ENCODE data around the gene VRK1.
"Not testable (repeated sequence)": the region's sequence is repeated elsewhere in the genome, so short reads cannot be mapped to it uniquely, and the experiment has no call there.

The VRK1 gene

DNA sequence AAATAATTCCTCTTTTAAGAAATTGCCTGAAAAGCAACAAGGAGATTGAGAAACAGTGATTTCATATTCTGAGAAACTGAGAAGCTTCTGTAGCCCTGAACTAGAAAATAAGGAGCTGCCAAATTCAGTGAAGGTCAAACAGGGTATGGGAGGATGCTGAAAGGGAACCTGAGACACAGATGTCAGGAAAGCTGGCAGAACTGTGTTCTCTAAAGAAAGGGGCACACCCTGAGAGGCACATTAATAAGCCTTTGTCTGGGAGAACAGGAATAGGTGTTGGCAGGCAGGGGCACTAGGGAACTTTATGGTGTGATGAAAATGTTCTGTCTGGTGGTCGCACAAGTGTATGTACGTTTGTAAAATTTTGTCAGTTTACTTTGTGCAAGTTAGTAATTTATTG is 29.6 kb downstream of the VRK1 start:
- DNase-seq (ENCODE audit: low read depth) = no peak

DNA sequence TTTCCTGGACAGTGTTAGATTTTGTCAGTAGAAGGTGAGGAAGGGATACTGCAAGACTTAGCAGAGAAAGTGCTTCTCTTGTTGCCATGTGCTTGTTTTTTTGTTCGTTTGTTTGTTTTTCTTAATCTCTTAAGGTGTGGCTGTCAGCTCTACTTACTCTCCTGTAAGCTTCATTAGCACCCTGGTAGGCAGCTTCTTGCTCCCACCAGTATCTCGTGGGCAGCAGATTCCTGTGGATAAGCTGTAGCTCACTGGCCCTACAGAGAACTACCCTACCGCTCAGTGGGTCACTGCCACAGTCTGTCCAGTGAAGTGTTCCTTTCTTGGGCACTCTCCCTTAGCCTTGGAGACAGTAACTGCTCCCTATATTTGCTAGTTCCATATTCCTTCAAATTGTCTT is 30.1 kb downstream of the VRK1 start:
- DNase-seq (ENCODE audit: low read depth) = no peak

DNA sequence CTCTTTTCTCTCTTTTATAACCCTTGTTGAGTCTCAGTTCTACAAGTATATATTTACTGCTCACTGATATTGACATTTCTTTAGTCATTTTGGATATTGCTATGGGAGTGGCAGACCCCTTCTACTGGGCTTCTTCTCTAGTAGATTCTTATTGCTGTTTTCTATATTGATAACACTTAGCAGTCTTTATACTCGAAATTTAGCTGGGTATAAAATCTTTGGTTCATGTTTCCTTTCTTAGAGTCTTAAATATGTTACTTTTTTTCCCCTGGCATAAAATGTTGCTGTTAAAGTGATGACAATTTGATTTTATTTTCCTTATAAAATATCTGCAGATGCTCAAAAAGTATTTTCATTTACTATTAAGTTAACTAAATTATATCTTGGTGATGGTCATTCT is 32.6 kb downstream of the VRK1 start:
- no peak for DNase-seq (ENCODE audit: low read depth)

DNA sequence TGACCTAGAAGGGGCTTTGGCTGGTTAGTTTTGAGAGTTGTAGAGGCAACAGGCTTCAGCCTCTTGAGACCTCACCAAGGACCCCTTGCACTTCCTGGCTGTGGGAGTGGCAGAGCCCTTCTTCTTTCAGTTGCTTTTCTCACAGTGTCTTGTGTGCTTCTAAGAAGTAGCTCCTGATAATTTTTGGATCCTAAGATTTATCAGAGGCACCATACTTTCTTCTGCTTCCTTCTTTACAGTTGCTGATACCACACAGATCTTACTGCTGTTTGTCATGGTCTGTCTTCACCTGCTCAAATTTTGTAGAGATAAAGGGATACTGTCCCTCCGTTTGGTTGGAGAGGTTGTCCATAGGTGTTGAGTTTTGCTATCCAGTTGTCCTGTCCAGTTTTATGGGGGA is 33.8 kb downstream of the VRK1 start:
- DNase-seq (ENCODE audit: low read depth) = no peak

DNA sequence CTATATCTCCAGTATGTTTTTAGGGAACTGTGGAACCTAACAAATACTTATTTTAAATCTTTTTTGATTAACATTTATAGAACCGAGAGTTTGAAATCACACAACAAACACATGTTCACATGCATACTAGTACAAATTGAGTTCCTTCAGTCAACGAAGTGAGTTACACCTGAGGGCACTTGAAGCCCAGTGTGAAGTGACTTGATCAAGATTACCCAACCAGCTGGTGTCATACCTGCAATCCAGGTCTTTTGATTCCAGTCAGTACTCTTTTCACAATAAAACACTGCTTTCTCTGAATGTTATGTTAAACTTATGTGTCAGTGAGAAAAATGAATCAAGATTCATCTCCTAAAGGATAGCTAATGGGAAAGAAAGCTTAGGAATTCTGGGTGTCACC is 35.2 kb downstream of the VRK1 start:
- no peak for DNase-seq (ENCODE audit: low read depth)

DNA sequence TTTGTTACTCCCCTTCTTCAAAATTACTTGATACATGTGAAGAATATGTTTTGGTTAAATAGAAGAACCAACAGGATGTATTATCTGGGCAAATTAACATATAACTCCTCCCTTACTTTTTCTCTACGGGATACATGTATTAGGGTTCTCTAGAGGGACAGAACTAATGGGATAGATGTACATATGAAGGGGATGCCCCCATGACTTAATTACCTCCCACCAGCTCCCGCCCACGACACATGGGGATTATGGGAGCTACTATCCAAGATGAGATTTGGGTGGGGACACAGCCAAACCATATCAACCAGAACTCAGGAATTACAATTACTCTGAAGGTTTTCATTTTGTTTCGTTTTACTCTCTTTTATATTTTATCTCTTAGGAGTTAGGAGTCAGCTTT is 41.3 kb downstream of the VRK1 start:
- DNase-seq (ENCODE audit: low read depth) = no peak

DNA sequence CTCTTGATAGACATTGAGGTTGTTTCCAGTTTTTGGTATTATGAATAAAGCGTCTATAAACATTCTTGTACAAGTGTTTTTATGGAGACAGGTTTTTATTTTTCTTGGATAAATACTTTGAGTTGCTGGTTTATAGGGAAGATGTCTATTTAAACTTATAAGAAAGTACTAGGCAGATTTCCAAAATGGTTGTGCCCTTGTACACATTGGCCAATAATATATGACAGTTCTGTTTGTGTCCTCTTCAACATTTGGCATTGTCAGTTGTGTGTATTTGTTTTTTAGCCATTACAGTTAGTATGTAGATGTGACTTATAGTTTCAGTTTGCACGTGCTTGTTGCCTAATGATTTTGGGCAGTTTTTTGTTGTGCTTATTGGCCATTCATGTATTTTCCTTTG is 42.1 kb downstream of the VRK1 start:
- no peak for DNase-seq (ENCODE audit: low read depth)

DNA sequence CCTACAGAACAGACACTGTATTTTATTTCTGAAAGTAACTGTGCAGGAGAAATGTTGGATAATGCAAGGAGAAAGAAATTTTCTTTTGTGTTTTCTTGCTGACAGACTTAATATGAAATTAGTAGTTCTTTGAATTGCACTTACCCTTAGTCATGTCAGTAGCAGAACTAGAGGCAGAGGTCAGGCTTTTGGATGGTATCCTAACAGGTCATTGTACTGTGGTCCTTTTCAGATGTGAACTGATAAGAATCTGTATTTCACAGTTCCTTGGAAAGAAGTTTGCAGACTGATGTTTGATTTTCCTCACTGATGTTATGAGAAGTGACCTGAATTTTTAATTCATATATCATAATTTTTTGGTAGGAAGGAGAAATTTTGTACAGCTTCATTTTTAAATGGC is 46.0 kb downstream of the VRK1 start:
- DNase-seq (ENCODE audit: low read depth) = no peak

DNA sequence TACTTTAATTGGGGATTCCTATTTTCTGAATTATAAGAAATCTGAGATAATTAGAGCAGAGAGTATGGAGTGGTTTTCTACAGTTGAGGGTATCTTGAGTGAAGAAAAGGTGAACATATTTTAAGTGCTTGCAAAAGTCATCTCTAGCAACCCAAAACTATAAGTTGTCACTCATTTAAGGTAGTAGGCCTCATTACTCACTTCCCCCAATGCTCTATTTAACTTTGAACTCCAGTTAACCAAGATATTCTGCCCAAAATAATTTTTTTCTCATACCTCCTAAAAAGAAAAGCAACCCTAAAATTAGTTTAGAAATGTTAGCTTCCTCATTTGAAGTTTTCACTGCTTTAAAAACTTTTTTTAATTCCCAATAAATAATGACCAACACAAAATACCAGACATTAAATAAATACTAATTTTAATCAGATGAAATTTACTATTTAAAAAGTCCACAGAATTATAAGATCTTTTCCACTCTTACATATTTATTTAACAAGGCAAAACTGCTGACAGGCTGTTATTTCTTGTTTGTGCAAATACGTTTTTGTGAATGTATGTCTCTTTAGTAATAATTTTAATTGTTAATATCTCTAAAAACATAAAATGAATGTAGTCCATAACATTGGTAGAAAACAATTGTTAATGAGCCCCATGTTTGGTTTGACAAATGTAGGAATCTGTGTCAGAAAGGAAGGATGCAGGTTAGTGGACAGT is 47.8 kb downstream of the VRK1 start:
- no peak for DNase-seq (ENCODE audit: low read depth)

DNA sequence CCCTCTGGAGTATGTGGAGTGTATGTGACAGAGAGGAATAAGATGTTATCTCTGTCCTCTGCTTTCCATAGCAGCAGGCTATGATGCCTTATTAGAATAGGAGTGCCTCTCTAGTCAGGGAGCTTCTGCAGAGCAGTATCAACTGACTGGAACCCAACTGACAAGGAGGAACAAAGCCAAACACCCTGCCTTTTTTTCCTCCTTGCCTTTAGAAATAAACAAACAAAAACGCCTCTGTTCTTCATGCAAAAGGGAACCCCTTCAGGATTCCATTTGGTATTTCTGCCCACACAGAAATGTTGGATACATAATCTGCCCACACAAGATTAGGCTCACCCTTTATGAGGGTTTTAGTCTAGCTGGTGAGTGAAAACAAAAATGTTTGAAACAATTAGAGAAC is 50.3 kb downstream of the VRK1 start:
- no peak for DNase-seq (ENCODE audit: low read depth)

DNA sequence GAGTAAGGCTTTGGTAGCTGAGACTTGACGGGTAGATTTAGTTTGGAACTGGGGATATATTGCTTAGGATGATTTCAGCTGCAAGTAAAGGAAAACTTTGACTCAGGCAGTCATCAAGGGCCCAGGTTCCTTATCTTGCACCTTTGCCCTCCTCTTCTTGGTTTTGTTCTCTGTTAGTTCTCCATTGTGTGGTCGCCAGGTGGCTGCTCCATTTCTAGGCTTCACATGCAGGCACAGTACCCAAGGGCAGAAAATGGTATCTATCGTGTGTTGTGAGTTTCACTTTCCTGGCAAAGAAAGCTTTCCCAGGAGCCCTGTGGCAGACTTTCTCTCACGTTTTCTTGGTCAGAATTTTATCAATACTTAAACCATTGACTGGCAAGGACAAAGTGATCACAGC is 50.8 kb downstream of the VRK1 start:
- no peak for DNase-seq (ENCODE audit: low read depth)

DNA sequence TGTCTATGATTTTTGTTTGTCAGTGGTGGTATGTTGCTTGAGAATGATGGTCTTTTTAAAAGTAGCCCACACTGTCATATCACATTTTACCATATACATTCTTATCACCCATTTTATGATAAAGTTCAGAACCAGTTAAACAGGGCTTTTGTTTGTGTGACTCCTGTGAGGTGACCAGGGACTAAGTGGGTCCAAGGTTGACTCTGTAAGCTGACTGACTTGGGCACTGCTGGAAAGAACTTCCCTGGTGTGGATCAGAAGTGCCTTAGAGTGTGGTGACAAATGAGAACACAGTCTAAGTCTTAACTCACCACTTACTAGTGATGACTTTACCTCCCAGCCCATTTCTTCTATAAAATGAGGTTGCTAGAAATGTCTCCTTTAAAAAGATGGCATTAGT is 52.6 kb downstream of the VRK1 start:
- no peak for DNase-seq (ENCODE audit: low read depth)

DNA sequence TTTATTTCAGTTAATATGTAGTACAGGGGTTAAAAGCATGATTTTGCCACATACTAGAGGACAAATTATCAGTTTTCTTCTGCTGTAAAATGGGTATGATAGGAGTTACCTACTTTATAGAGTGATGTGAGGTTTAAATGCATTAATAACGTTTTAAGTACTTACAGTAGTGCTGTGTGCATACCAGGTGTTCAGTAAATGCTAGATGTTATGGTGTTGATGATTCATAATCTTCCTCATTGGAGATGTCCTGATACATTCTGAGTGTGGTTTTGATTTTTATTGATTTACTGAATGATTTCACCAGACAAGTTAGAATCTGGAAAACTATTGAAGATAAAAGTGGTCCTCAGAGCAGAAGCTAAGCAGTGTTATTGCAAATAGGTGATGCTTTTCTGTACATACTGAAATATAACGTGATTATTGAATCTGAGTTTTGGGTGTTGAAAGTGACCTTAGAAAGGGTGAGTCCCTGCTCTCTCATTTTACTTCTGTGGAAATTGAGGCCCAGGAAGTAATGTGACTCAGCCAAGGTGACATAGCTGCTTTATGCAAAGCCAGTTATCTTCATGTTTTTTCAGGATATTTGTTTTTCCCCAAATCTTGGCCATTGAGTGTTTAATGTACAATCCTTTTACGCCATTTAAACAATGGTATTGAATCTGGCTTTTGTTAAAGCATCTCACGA is 54.7 kb downstream of the VRK1 start:
- no peak for DNase-seq (ENCODE audit: low read depth)

DNA sequence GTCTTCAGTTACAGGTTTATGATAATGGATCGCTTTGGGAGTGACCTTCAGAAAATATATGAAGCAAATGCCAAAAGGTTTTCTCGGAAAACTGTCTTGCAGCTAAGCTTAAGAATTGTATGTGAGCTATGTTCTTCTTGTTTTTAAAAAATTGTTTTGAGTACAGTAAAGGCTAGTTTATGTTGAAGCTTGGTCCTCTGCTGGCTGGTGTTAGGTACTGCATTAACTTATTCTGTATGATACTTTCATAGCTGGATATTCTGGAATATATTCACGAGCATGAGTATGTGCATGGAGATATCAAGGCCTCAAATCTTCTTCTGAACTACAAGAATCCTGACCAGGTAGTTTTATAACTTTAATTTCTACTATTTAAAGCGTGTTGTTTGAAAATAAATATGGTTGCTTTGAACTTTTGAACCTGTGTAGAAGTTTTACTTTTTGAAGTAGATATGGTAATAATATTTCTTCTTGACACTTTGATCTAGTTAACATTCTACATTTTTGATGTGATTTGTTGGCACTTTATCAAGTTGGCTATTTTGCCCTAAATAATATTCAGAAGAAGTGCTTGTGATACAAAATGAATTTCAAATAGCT is 55.7 kb downstream of the VRK1 start:
- no peak for DNase-seq (ENCODE audit: low read depth)

DNA sequence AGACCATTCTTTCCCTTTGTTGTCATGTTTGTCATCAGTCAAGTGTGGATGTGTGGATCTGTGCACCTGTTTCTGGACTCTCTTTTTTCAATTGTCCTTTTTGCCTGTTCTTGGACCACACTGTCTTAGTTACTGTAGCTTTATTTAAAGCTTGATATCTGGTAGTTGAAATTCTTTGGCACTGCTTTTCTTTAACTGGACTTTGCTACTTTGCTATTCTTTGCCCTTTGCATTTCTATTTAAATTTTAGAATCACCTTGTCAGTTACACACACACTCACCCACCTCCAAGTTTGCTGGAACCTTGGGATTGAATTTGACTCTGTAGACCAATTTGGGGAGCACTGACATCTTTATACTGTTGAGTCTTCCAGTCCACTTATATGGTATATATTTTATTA is 61.5 kb downstream of the VRK1 start:
- DNase-seq (ENCODE audit: low read depth) = no peak

DNA sequence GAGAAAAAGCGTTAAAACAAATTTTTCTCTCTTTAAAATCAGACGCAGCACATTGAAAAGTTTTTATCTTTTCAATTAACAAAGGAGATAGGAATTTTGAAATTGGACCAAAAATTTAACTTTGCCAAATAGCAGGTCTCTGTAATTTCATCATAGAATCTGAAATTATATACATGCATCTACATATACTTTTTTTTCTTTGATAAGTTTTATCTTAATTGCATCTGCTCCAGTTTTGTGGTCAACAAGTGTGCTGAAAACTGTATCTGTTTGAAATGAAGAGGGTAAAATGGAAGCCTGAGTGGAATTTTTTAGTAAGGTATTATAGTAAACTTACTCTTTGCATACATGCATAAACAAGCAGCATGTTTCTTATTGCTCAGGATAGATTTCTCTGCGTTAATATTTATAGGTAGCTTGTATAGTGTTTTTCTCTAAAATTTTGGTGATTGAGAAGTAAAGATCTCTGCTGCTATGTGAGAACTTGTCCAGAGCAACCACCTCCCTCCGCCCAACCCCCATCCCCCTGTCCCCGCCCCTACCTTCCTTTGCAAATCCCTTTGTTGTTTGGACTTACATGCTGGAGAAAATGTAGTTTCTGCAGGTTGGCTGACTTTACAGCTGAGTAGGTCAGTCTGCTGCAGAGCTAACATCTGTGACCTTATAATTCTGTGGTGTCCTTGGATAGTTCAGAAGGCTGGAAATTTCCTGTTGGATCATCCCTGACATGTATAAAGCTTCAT is 64.6 kb downstream of the VRK1 start:
- DNase-seq (ENCODE audit: low read depth) = no peak

DNA sequence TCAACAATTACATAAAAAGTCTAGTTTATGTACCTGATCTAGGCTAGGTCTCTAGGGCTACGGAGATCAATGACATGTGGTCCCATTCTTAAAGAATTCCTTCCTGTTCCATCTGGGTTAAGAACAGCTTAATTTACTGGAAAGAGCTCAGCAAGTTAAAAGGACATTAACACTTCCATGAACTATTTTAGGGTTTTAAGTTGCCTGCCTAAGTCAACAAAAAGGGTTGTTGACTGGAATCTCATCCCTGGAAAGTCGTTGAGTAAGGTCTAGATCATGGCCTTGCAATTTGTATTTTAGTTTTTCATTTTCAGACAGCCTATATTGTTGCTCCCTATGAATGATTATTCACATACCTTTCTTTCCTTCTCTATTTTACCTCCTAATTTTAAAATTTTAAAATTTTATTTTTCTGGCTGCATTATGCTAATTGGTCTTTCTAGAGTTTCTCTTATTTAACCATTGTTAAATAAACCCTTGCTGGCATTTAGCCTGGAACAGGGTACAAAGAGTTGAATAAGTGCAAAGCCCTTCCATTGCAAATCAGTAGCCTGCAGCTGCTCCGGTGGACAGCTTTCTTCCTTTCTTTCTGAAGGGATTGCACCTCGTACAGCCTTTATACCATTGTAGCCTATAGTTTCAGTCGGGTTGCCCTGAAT is 66.3 kb downstream of the VRK1 start:
- no peak for DNase-seq (ENCODE audit: low read depth)

DNA sequence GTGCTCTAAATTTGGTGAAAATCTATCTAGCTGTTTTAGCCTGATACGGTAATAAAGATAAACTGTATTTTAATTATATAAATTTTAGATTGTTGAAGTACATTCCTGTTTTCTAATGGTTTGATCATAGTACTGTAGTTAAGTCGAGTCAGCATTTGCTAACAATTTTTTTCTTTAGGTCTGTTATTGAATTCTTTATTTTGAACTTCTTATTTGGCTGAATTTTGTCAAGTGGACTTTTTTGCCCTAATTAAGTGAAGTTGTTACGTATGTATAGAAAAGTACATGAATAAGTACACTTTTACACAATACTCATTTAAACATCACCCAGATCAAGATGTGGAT is 66.8 kb downstream of the VRK1 start:
- no peak for DNase-seq (ENCODE audit: low read depth)

DNA sequence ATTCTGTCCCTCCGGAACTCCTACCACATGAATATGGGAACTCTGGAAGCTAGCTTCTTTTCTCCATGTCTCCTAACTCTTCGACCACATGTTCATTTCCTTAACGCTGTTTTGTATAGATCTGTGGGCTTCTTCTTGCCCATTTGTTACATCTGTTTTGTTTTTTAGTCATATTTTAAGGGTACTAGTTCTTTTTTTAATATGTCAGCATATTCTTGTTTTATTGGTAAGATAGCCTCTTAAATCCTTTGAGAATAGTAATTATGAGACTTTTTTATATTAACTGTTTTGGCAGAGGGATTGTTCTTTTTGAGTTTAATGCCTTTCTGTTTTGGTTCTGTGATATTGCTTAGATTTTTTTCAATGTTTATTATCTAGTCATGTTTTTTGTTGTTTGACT is 70.5 kb downstream of the VRK1 start:
- DNase-seq (ENCODE audit: low read depth) = no peak

DNA sequence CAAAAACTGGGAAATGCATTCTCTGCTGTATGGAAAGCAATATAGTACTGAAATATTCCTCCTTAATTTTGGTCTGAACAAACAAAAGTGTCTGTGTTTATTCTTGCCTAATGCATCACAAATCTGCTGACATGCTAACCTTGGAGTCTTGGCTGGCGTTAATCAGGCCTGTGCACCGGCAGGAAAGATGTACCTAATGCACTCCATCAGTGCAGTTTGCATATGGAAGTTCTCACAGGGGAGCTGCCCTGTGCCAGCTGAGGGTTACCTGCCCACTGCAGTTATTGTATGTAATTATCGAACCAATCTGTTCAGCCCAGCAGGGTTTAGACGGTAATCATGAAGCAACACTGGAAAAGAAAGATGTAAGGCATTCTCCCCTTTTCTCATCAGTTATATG is 76.9 kb downstream of the VRK1 start:
- DNase-seq (ENCODE audit: low read depth) = no peak

DNA sequence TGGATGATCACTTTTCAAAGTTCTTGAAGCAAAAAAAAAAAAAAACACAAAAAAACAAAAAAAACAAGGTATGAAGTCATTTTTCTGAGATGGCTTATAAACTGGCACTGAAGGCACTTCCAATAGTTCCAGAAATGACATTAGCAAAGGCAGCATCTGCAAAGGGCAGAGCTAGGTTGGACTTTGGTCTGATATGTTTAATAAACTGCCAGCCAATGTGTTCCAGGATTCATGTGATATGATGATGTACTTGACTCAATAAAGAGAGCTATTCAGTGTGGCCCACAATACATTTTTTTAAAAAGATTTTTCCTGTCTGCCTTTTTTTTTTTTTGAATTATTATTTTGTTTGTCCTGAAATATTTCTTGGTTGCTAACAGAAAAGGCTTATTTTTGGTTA is 79.6 kb downstream of the VRK1 start:
- DNase-seq (ENCODE audit: low read depth) = no peak

DNA sequence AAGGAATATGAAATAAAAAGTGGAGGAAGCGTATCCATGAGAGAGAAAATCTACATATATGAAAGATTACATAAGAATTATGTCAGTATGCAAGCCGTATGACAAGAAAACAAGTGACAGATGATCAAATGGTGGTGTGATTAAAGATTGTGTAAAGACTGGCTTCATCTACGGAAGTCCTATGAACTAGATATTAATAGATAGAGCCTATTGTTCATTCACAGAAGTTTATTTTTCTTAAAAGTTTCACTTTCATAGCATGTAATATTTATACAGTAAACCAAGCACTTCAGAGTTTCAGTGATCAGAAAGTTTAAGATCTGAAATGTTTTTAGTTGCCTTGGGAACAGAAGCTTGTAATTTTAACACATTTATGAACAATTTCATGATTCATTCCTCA is 84.5 kb downstream of the VRK1 start:
- DNase-seq (ENCODE audit: low read depth) = no peak

DNA sequence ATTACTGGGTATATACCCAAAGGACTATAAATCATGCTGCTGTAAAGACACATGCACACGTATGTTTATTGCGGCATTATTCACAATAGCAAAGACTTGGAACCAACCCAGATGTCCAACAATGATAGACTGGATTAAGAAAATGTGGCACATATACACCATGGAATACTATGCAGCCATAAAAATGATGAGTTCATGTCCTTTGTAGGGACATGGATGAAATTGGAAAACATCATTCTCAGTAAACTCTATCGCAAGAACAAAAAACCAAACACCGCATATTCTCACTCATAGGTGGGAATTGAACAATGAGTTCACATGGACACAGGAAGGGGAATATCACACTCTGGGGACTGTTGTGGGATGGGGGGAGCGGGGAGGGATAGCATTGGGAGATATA is 86.8 kb downstream of the VRK1 start:
- not testable (repeated sequence) for DNase-seq (ENCODE audit: low read depth)
